Thoracic aorta (tissue), 2 donors: ENCODE data around the gene SNTG2. TPM values are rescaled to one million over a fixed set of nuclear protein-coding genes. Genes with fewer than 3 reads are reported as not detected.

Source experiments
- ATAC-seq: fragments of 150-250 bp; one replicate; pipeline ENCODE4 v1.8.0; 2017; ENCODE audit warnings: low read depth; ENCODE audit not compliant: insufficient number of reproducible peaks, low FRiP score
- DNase-seq: peaks from one replicate; pipeline ENCODE4 v3.0.0-alpha.2; 2020; ENCODE audit warnings: low spot score
- H3K27ac ChIP-seq, 2 donors: fragments of 200-600 bp; sonication (generic); 1 replicate in 1 of 2; 2 replicates in 1 of 2; pipeline ENCODE4 v1.5.1; 2016; ENCODE audit warnings: mild to moderate bottlenecking in 2 of 2, moderate library complexity in 2 of 2
- H3K27me3 ChIP-seq: fragments of 200-600 bp; sonication (generic); replicated peaks from 2 replicates; pipeline ENCODE4 v1.6.0; 2016; ENCODE audit warnings: mild to moderate bottlenecking; ENCODE audit not compliant: insufficient read depth
- H3K36me3 ChIP-seq: fragments of 200-600 bp; sonication (generic); one replicate; pipeline ENCODE4 v1.5.1; 2016
- H3K4me1 ChIP-seq, 2 donors: fragments of 200-600 bp; sonication (generic); 1 replicate in 1 of 2; 2 replicates in 1 of 2; pipeline versions ENCODE4 v1.5.1 to v1.6.0; 2016; ENCODE audit warnings: low read depth in 2 of 2, mild to moderate bottlenecking in 1 of 2; ENCODE audit not compliant: control insufficient read depth in 1 of 2
- H3K4me3 ChIP-seq: fragments of 200-600 bp; sonication (generic); 2 replicates; pipeline ENCODE4 v1.5.1; 2016; ENCODE audit warnings: mild to moderate bottlenecking
- H3K9me3 ChIP-seq: fragments of 200-600 bp; sonication (generic); 2 replicates; pipeline ENCODE4 v1.5.1; 2016
- CTCF ChIP-seq: fragments of 200-600 bp; sonication (generic); IDR thresholded peaks from one replicate; pipeline ENCODE4 v1.5.1; 2019; ENCODE audit warnings: antibody characterized with exemption
- total RNA-seq, 2 donors: library from RNA; depleted of rRNA; stranded (reverse); fragments of >200 nt; gene quantifications; one replicate each; pipeline versions ENCODE4 v1.1.0 to v1.2.3, GENCODE V29; 2016

Gene SNTG2
- total RNA-seq, 2 donors from 2014 or later: 8.9 to 18.6 TPM

GRCh38 chr2:1371082-1371481 is 420.4 kb downstream of the SNTG2 start:
- Histone ChIP-seq H3K27me3 (no peaks in the 10 kb centered on the region), H3K36me3 (no peaks in the 10 kb centered on the region), H3K27ac (no peak overlapping the region), H3K4me1 (no peaks in the 10 kb centered on the region), H3K4me3 (no peak overlapping the region), H3K9me3 (no peaks in the 10 kb centered on the region)
- ATAC-seq (no peak), DNase-seq (no peak)
- TF ChIP-seq CTCF: no peak

GRCh38 chr2:1373830-1374229 is 423.2 kb downstream of the SNTG2 start:
- H3K27me3 ChIP-seq: no peaks in the 10 kb centered on the region
- H3K4me1 ChIP-seq: no peaks in the 10 kb centered on the region
- ATAC-seq: no peak
- H3K36me3 ChIP-seq: no peaks in the 10 kb centered on the region
- no peak overlapping the region for H3K4me3 ChIP-seq
- TF ChIP-seq CTCF: no peak
- H3K27ac ChIP-seq: no peak overlapping the region
- no peak for DNase-seq
- no peaks in the 10 kb centered on the region for H3K9me3 ChIP-seq

GRCh38 chr2:1374287-1374686 is 423.6 kb downstream of the SNTG2 start:
- no peak overlapping the region for H3K4me3 ChIP-seq

DNA sequence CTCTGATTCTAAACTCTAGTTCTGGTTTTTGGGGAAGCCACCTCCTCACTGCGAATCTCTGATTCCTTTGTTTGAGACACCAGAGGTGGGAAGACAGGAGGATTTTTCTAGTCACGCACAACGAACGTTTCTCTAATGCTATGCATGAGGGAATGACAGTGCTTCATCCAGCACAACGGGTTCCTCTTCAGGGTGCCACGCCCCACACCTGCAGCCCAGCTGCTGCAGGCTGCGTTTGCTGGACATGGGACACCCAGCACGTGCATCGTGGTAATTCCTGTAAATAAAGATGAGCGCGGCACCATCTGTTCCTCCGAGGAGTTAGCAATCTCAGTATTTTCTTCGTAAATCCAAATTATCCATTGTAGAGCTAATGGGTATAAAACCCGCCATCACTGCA is 425.1 kb downstream of the SNTG2 start:
- no peaks in the 10 kb centered on the region for H3K9me3 ChIP-seq
- H3K27me3 ChIP-seq: no peaks in the 10 kb centered on the region
- ATAC-seq (no peak), DNase-seq (no peak)
- no peaks in the 10 kb centered on the region for H3K4me1 ChIP-seq
- H3K4me3 ChIP-seq: no peak overlapping the region
- TF ChIP-seq CTCF: no peak
- H3K27ac ChIP-seq: no peak overlapping the region
- no peaks in the 10 kb centered on the region for H3K36me3 ChIP-seq

More at GRCh38 chr2:1374287-1374686, 423.6 kb downstream of the SNTG2 start:
- no peaks in the 10 kb centered on the region for H3K36me3 ChIP-seq
- H3K4me1 ChIP-seq: no peaks in the 10 kb centered on the region
- DNase-seq (no peak), ATAC-seq (no peak)
- no peaks in the 10 kb centered on the region for H3K9me3 ChIP-seq
- no peak overlapping the region for H3K27ac ChIP-seq
- H3K27me3 ChIP-seq: no peaks in the 10 kb centered on the region
- no peak for TF ChIP-seq CTCF

DNA sequence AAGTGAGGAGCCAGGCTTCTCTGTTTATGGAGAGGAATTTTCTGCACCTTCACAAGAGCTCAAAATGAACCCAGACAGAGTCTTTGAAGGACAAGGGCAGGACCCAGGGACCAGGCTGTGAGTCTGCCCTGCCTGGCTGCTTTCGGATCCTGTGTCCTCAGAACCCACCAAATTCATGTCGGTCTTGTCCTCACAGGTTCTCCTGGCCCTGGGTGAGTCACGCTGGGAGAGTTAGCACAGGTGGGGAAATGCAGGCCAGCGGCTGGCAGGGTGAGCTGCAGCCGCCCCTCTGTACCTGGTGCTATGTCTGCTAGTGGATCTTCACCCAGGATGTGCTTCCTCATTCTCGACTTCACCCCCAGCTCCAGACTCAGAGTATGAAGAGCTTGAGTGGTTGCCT is 426.8 kb downstream of the SNTG2 start:
- no peak overlapping the region for H3K27ac ChIP-seq
- ATAC-seq: no peak
- no peak for TF ChIP-seq CTCF
- H3K9me3 ChIP-seq: no peaks in the 10 kb centered on the region
- no peaks in the 10 kb centered on the region for H3K36me3 ChIP-seq
- H3K4me3 ChIP-seq: no peak overlapping the region
- no peaks in the 10 kb centered on the region for H3K4me1 ChIP-seq
- DNase-seq: no peak
- H3K27me3 ChIP-seq: no peaks in the 10 kb centered on the region
